Right ventricle myocardium superior (tissue), 1 donor: ENCODE results near the gene AUP1. TPM values are rescaled to one million over a fixed set of nuclear protein-coding genes. Genes with fewer than 3 reads are reported as not detected.

Experiments used
- ATAC-seq: fragments of 200-7000 bp; cut with Tn5 transposase; one replicate; pipeline ENCODE4 v1.9.1; 2020; ENCODE audit warnings: mild to moderate bottlenecking; ENCODE audit not compliant: poor library complexity
- DNase-seq: peaks from one replicate; pipeline ENCODE4 v3.0.0-alpha.2; 2020
- intact Hi-C: fragments of 100-400 bp; cut with DNase I; formaldehyde crosslinking; loops from one replicate; pipeline ENCODE4 v1.11.2; 2022
- total RNA-seq: library from RNA; stranded (reverse); fragmentation: NEBNext Ultra II Directional; extraction: Animal tissue kit (Norgen Biotek cat#: 25700); gene quantifications from one replicate; pipeline ENCODE4 v1.2.1, GENCODE V29; 2021
- donor health status: DM: no; HTN: yes; CAD: no; lungs with severe emphysema.

Gene AUP1
- total RNA-seq, 1 donor from 2014 or later = 43.2 TPM

- intact Hi-C loops = no loop called here
- ATAC-seq (no peak), DNase-seq (no peak)
These were observed 13.5 kb upstream of the AUP1 start for GRCh38 chr2:74542978-74543377.

- peak; percentile 72 for ATAC-seq
- peak; percentile 83 for DNase-seq
- intact Hi-C loops = no loop called here
These were observed 10.8 kb upstream of the AUP1 start for GRCh38 chr2:74540291-74540690.

DNA sequence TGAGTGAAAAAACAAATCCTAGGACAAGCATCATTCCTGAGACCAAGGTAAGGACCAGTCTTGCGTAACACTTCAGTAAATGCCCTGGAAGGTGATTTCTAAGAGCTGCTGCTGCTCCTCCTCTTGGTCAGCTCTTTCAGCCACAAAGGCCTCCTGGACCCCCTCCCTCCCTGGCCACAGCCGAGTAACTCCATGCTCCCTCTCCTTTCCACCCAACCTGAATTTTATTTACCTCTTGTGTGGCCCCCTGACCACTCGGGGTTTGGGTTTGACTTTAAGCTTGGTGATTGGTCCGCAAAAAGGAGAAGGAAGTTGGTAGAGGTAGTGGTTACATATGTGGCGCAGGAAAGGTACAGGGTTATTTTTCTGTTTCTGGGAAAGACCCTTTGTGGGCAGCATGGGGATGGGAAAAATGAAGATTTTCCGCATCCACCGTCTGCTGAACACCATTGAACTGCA is 9.4 kb upstream of the AUP1 start:
- DNase-seq = no peak
- ATAC-seq = no peak
- intact Hi-C loops = no loop called here

DNA sequence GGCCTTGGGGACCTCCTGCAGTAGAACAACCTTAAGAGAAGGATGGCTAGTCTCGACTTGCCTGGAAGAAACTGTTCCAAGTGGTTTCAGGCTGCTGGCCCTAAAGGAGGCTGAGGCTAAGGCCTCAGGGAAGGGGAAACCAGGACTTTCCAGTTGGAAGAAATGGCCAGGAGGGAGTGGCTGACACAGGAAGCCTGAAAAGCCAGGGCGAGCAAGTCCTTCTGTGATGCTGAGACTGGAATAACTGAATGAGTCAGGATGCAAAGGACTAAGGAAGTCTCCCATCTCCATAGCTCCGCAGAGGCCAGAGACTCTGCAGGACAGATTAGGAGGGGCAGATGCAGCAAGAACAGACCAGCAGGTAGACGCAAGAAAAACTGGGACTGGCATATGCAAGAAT is 7.6 kb upstream of the AUP1 start:
- ATAC-seq = no peak
- no peak for DNase-seq
- intact Hi-C loops = no loop called here

DNA sequence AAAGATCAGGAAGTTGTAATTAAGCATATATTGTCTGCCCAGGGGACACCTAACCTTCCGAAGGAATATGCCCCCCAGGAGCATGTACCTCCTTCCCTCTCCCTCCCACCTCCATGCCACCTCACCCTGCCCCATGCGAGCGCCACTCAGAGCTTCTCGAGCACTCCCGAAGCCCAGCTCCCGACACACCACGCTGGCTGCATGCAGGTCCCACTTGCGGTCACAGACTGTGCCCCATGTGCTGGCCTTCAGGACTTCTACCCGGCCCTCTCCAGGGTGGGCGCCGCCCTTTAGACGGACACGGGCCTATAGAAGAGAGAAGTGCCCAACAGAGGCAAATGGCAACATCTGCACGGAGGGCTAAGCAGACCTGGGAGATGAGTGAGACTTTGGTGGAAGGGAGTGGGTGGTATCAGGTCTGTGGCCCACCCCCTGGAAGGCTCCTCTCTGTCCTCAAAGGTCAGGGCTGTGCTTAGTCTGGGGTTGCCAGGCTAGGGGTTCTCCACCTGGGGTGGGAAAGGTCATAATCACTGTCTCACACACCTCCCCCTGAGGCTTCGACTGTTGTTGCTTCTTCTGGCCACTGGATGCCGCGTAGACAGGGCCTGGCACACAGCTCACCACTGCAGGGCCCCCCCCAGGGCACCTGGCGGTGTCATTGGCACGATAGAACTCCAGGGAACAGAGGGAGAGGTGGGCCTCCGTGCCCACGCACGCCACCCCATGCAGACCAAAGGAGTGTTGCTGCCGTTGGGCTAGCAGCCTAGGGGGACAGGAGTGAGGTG is 6.9 kb upstream of the AUP1 start:
- no peak for DNase-seq
- intact Hi-C loops = no loop called here

DNA sequence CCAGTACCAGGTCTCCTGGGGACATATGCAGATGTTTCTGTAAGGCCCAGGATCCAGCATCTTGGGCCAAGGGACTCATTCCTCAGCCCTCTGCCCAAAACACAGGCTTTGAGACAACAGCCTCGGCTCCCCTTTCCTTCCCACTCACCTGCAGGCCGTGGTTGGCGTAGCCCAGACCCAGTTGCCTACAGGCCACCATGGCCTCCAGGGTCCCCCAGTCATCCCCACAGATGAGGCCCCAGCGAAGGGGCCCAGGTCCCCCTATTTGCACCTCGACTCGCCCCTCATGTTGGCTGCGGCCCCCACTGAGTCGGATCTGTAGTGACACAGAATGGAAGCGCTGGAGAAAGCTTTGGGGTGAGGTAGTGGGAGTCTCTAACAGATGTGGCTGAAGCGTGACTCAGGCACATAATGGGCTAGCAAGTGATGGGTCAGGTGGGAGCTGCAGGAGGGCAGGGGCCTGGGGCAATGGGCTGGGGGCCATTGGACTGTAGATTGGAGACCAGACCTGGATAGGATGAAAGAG is 6.0 kb upstream of the AUP1 start:
- ATAC-seq (no peak), DNase-seq (no peak)
- intact Hi-C loops = no loop called here

More for the DNA sequence above, 6.9 kb upstream of the AUP1 start:
- no peak for ATAC-seq

DNA sequence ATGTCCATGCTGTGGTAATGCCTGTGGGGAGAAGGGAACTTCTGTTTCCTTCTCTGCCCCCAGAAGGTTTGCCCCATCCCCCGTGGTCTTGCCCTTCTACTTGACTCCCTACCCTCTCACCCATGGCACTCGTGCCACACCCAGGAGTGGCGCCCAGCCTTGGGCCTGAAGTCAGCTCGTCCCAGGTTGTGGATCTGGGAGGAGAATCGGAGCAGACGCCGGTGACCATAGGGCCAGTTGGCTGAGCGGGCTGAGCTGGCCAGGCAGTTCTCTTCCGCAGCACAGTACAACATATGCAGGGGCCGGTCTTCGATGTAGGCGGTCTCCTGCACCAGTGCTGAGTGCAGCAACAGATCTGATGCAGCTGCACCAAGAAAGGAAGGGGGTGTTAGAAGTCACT is 4.9 kb upstream of the AUP1 start:
- ATAC-seq = no peak
- intact Hi-C loops = no loop called here
- no peak for DNase-seq

GRCh38 chr2:74533464-74533863 is 4.0 kb upstream of the AUP1 start:
- no peak for DNase-seq
- intact Hi-C loops = no loop called here
- ATAC-seq = no peak

DNA sequence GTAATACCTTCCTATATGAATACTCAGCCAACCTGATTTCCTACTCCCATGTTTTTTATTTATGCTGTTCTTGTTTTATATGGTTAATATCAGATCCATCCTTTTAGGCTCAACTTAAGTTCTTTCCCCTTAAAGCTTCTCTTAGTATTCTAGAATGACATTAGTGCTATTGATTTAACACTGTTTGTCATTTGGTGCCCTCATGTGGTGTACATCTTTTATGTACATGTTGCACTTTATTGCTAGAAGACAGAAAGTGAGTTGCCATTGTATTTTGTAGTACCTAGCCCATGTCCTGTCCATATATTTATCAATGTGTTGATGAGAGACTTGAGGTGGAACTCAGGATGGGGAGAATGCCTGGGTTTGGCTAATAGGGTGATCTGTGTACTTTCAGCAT is 2.7 kb upstream of the AUP1 start:
- ATAC-seq = no peak
- DNase-seq = no peak
- intact Hi-C loops = no loop called here

DNA sequence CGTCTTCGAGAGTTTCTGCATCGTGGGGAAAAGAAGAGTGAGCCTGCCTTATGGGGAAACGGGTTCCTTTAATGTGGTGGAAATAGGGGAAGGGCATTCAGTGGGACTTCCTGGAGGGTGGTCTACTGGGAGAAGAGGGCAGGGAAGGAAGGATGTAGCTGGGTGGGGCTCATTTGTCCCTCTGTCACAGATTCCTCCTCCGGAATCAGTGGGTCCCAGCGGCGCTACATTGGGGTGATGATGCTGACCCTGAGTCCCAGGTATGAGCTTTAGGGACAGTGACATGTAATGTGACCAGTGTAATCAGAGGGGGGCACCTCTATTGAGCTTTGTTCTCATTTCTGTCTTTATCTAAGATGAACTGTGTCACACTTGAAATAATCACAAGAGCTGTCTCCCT is 2.2 kb upstream of the AUP1 start:
- no peak for DNase-seq
- intact Hi-C loops = no loop called here
- no peak for ATAC-seq

GRCh38 chr2:74530239-74531187 is 1.0 kb upstream of the AUP1 start:
- DNase-seq = peak; percentile 66

GRCh38 chr2:74528600-74529356 is 728 bp downstream of the AUP1 start:
- intact Hi-C loops = no loop called here
- DNase-seq (no peak), ATAC-seq (no peak)

More at GRCh38 chr2:74530239-74531187, 1.0 kb upstream of the AUP1 start:
- intact Hi-C loops = no loop called here
- ATAC-seq = peak; percentile 30

- intact Hi-C loops = no loop called here
- no peak for ATAC-seq
These were observed 1.8 kb downstream of the AUP1 start for GRCh38 chr2:74527741-74528140.

GRCh38 chr2:74526649-74527230 is 2.8 kb downstream of the AUP1 start:
- no peak for ATAC-seq
- DNase-seq = no peak
- intact Hi-C loops = no loop called here

More at GRCh38 chr2:74527741-74528140, 1.8 kb downstream of the AUP1 start:
- no peak for DNase-seq

DNA sequence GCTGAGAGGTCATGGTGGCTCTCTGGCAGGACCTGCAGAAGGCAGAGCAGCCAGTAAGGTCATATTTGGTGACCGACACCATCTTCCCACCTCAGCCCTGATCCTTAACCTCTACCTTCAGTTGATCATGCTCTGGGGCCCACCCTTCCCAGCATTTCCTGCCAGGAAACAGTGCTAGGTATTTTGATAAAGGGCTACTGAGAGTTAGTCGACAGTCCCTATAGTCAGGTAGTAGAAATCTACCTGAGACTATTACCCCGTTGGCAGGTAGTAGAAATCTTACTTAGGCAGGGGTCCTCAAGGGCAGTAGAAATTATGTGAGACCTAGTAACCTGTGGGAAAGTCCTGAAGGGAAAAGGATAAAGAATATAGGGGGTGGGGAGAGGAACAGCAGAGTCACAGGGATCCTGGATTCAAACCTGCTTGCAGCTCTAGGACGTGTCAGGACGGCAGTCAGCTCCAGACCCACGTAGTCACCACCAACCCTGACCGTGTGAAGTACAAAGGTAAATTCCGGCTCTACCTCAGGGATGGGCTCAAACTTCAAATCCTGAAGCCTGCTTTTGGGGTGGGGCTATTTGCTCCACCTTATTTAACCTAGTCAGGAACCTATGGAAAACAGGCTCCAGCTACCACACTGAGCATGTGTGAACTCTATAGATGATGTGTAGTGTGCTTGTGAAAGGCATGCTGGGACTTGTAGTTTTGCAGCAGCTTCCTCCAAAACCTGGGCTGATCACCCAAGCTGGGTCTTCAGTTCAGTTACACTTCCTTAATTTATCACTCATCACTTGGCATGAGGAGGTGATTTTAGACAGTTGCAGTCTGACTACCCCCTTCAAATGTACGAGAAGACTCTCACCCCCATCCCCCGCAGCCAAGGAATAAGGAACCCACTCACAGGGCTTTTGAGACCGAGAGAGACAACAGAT is 3.5 kb downstream of the AUP1 start, which contains the start of gene DQX1:
Gene DQX1 (minus strand): TSS at position 515 of the 932 bp plus-strand sequence. CDS start 502 bp downstream, at position 13.
- intact Hi-C loops = no loop called here
- ATAC-seq = no peak
- DNase-seq = no peak

- intact Hi-C loops = no loop called here
- no peak for DNase-seq
- ATAC-seq = no peak
These were observed 4.4 kb downstream of the AUP1 start for GRCh38 chr2:74524955-74525716.

- DNase-seq = no peak
These were observed 5.5 kb downstream of the AUP1 start for GRCh38 chr2:74524005-74524404.

More at GRCh38 chr2:74524005-74524404, 5.5 kb downstream of the AUP1 start:
- ATAC-seq = no peak
- intact Hi-C loops = no loop called here
